IMR-90 (cell line): ENCODE measurements around the gene GJC1. TPM values are rescaled to one million over a fixed set of nuclear protein-coding genes. Genes with fewer than 3 reads are reported as not detected.

ENCODE experiments used
- ATAC-seq: fragments of 200-7000 bp; cut with Tn5 transposase; 2 replicates; pipeline ENCODE4 v1.9.1; 2020; ENCODE audit warnings: low read depth, mild to moderate bottlenecking, moderate library complexity
- BruUV-seq: library from RNA; stranded (reverse); fragments of 400-500 nt; replicated peaks from 2 replicates; lab custom pipeline; 2021; lab: Mats Ljungman, UMichigan
- CTCF ChIA-PET: fragments of 300-600 bp; formaldehyde crosslinking; extraction: SDS; loops from one replicate; lab custom pipeline; 2021; ENCODE audit warnings: antibody characterized with exemption; lab: Yijun Ruan, JAX
- POLR2A ChIA-PET: fragments of 300-600 bp; sonication (Branson Sonifier 250); formaldehyde crosslinking; loops from one replicate; lab custom pipeline; 2022; ENCODE audit warnings: antibody characterized with exemption; ENCODE audit not compliant: unreplicated experiment; lab: Charles Lee
- DNase-seq: peaks from one replicate; pipeline ENCODE4 v3.0.0; 2013
- H2AFZ ChIP-seq: replicated peaks from 2 replicates; pipeline ENCODE3; 2013; ENCODE audit warnings: low read length, mild to moderate bottlenecking; ENCODE audit not compliant: poor library complexity
- H2AK5ac ChIP-seq: 2 replicates; pipeline ENCODE4 v1.6.1; 2013; ENCODE audit warnings: low read depth, low read length, inconsistent platforms
- H2AK9ac ChIP-seq: replicated peaks from 2 replicates; pipeline ENCODE3; 2013; ENCODE audit warnings: mild to moderate bottlenecking, low read depth, low read length, moderate library complexity; ENCODE audit not compliant: poor library complexity
- H2BK120ac ChIP-seq: 2 replicates; pipeline ENCODE4 v1.6.1; 2013; ENCODE audit warnings: low read depth, low read length, inconsistent platforms
- H2BK15ac ChIP-seq: 3 replicates; pipeline ENCODE4 v1.6.1; 2013; ENCODE audit warnings: low read depth, low read length, inconsistent platforms
- H2BK20ac ChIP-seq: 2 replicates; pipeline ENCODE4 v1.6.1; 2013; ENCODE audit warnings: low read depth, mild to moderate bottlenecking, inconsistent platforms, low read length, moderate library complexity
- H2BK5ac ChIP-seq: 2 replicates; pipeline ENCODE4 v1.6.1; 2013; ENCODE audit warnings: mild to moderate bottlenecking, low read depth, low read length, inconsistent platforms; ENCODE audit not compliant: poor library complexity, severe bottlenecking
- H3K14ac ChIP-seq: replicated peaks from 2 replicates; pipeline ENCODE4 v1.6.1; 2013; ENCODE audit warnings: low read depth, low read length, inconsistent platforms
- H3K18ac ChIP-seq: 2 replicates; pipeline ENCODE4 v1.6.1; 2013; ENCODE audit warnings: low read depth, low read length, control low read depth
- H3K23ac ChIP-seq: 2 replicates; pipeline ENCODE4 v1.6.1; 2013; ENCODE audit warnings: low read depth, low read length, inconsistent platforms
- H3K27ac ChIP-seq: 2 replicates; pipeline ENCODE4 v1.5.1; 2013; ENCODE audit warnings: mild to moderate bottlenecking, control low read depth, low read length; ENCODE audit not compliant: insufficient read depth
- H3K27me3 ChIP-seq: 2 replicates; pipeline ENCODE4 v1.6.1; 2013; ENCODE audit warnings: low read length; ENCODE audit not compliant: control insufficient read depth, insufficient read depth
- H3K36me3 ChIP-seq: 2 replicates; pipeline ENCODE4 v1.6.1; 2013; ENCODE audit warnings: low read length, mixed read lengths; ENCODE audit not compliant: control insufficient read depth, insufficient read depth
- H3K4ac ChIP-seq: 2 replicates; pipeline ENCODE4 v1.6.1; 2013; ENCODE audit warnings: low read depth, low read length, inconsistent platforms
- H3K4me1 ChIP-seq: 2 replicates; pipeline ENCODE4 v1.6.1; 2013; ENCODE audit warnings: low read length, mixed read lengths; ENCODE audit not compliant: control insufficient read depth, insufficient read depth
- H3K4me2 ChIP-seq: 2 replicates; pipeline ENCODE4 v1.6.1; 2013; ENCODE audit warnings: low read depth, mild to moderate bottlenecking, control low read depth, low read length, moderate library complexity
- H3K4me3 ChIP-seq: 2 replicates; pipeline ENCODE4 v1.5.1; 2013; ENCODE audit warnings: low read depth, mild to moderate bottlenecking, control low read depth, low read length, moderate library complexity; ENCODE audit not compliant: insufficient read depth
- H3K56ac ChIP-seq: 2 replicates; pipeline ENCODE4 v1.6.1; 2013; ENCODE audit warnings: low read length, inconsistent platforms; ENCODE audit not compliant: insufficient read depth; ENCODE audit errors: extremely low read depth
- H3K79me1 ChIP-seq, 2 experiments: 2 replicates each; pipeline ENCODE4 v1.6.1; 2013; ENCODE audit warnings: low read length in 2 of 2, inconsistent platforms in 1 of 2, low read depth in 1 of 2
- H3K9ac ChIP-seq: 2 replicates; pipeline ENCODE4 v1.6.1; 2013; ENCODE audit warnings: low read depth, low read length, control low read depth
- H3K9me1 ChIP-seq: 2 replicates; pipeline ENCODE4 v1.6.1; 2013; ENCODE audit warnings: low read length, inconsistent platforms; ENCODE audit not compliant: insufficient read depth
- H3K9me3 ChIP-seq: 2 replicates; pipeline ENCODE4 v1.6.1; 2013; ENCODE audit warnings: low read length; ENCODE audit not compliant: control insufficient read depth, insufficient read depth
- H4K20me1 ChIP-seq: 2 replicates; pipeline ENCODE4 v1.6.1; 2013; ENCODE audit warnings: low read length, inconsistent platforms; ENCODE audit not compliant: insufficient read depth
- H4K5ac ChIP-seq: 2 replicates; pipeline ENCODE4 v1.6.1; 2013; ENCODE audit warnings: mild to moderate bottlenecking, low read depth, low read length, control low read depth
- H4K8ac ChIP-seq, 2 experiments: 2 replicates each; pipeline ENCODE4 v1.6.1; 2013; ENCODE audit warnings: low read depth in 2 of 2, low read length in 2 of 2, control low read depth in 1 of 2, inconsistent platforms in 1 of 2
- H4K91ac ChIP-seq: 2 replicates; pipeline ENCODE4 v1.6.1; 2013; ENCODE audit warnings: low read depth, low read length, inconsistent platforms; ENCODE audit not compliant: insufficient read depth
- BHLHE40 ChIP-seq: fragments of 150-350 bp; IDR thresholded peaks from 2 replicates; pipeline ENCODE4 v1.6.1; 2016; ENCODE audit warnings: mild to moderate bottlenecking, low read depth, low read length
- CEBPB ChIP-seq: IDR thresholded peaks from 2 replicates; pipeline ENCODE4 v1.6.1; 2012; ENCODE audit warnings: low read depth, low read length, improper control_type of control experiment
- CHD1 ChIP-seq: IDR thresholded peaks from 2 replicates; pipeline ENCODE4 v1.6.1; 2012; ENCODE audit warnings: low read depth, low read length, improper control_type of control experiment
- FOS ChIP-seq: fragments of 150-350 bp; IDR thresholded peaks from 2 replicates; pipeline ENCODE4 v1.6.1; 2016; ENCODE audit warnings: low read depth, low read length
- MAFK ChIP-seq: IDR thresholded peaks from 2 replicates; pipeline ENCODE4 v1.6.1; 2012; ENCODE audit warnings: low read depth, low read length, improper control_type of control experiment
- MAZ ChIP-seq: IDR thresholded peaks from 2 replicates; pipeline ENCODE4 v1.6.1; 2012; ENCODE audit warnings: low read depth, mild to moderate bottlenecking, low read length, improper control_type of control experiment, moderate library complexity, borderline replicate concordance
- MXI1 ChIP-seq: IDR thresholded peaks from 2 replicates; pipeline ENCODE4 v1.6.1; 2012; ENCODE audit warnings: low read depth, mild to moderate bottlenecking, low read length, moderate library complexity, borderline replicate concordance
- NFE2L2 ChIP-seq: fragments of 150-350 bp; IDR thresholded peaks from 2 replicates; pipeline ENCODE4 v1.6.1; 2016; ENCODE audit warnings: low read depth, mild to moderate bottlenecking, low read length
- POLR2A ChIP-seq: IDR thresholded peaks from 2 replicates; pipeline ENCODE4 v1.6.1; 2012; ENCODE audit warnings: mild to moderate bottlenecking, low read depth, low read length
- RAD21 ChIP-seq: IDR thresholded peaks from 2 replicates; pipeline ENCODE4 v1.6.1; 2012; ENCODE audit warnings: low read length, improper control_type of control experiment
- RCOR1 ChIP-seq: IDR thresholded peaks from 2 replicates; pipeline ENCODE4 v1.6.1; 2012; ENCODE audit warnings: mild to moderate bottlenecking, low read length, improper control_type of control experiment; ENCODE audit not compliant: insufficient replicate concordance
- RFX5 ChIP-seq: IDR thresholded peaks from 2 replicates; pipeline ENCODE4 v1.8.0; 2012; ENCODE audit warnings: low read depth, mild to moderate bottlenecking, low read length, moderate library complexity
- SMC3 ChIP-seq: fragments of 150-350 bp; IDR thresholded peaks from 2 replicates; pipeline ENCODE4 v1.6.1; 2016; ENCODE audit warnings: low read depth, mild to moderate bottlenecking, antibody characterized with exemption, low read length, moderate library complexity
- WGBS, 2 experiments: methylation state at CpG; one replicate each; pipeline versions ENCODE4 v1.1.5 to v1.1.7; 2013; ENCODE audit warnings: missing lambda C conversion rate in 2 of 2; ENCODE audit not compliant: insufficient read length in 1 of 2; ENCODE audit errors: extremely low coverage in 2 of 2; 5-methylcytosine and 5-hydroxymethylcytosine counted together
- dilution Hi-C: fragments of 300-500 bp; cut with HindIII; formaldehyde crosslinking; loops from one replicate; pipeline ENCODE4 v1.14.3; 2018; ENCODE audit warnings: low sequenced_read_pairs; ENCODE audit not compliant: unreplicated experiment
- in situ Hi-C: fragments of 300-500 bp; cut with MboI; formaldehyde crosslinking; loops from 3 replicates; pipeline ENCODE4 v1.14.3; 2019; ENCODE audit warnings: low sequenced_read_pairs, inconsistent platforms, mixed read lengths
- intact Hi-C: fragments of 100-400 bp; cut with micrococcal nuclease; formaldehyde crosslinking; loops from 2 replicates; pipeline ENCODE4 v1.10.0; 2022
- polyA plus RNA-seq, 3 experiments: library from polyadenylated mRNA; depleted of rRNA; stranded (reverse); fragments of >200 nt; gene quantifications; 2 replicates each; pipeline ENCODE4 v1.2.3, GENCODE V29; 2012; ENCODE audit warnings: low replicate concordance in 1 of 3
- total RNA-seq: library from RNA; depleted of rRNA; stranded (reverse); fragments of >200 nt; gene quantifications from 2 replicates; pipeline ENCODE4 v1.2.3, GENCODE V29; 2012
- TF ChIP-seq, protein P1 (sequence below): fragments of 150-350 bp; IDR thresholded peaks from 2 replicates; pipeline ENCODE4 v1.6.1; 2017; ENCODE audit warnings: mild to moderate bottlenecking, antibody characterized with exemption, low read length, low read depth
- TF ChIP-seq, protein P2 (sequence below): fragments of 150-350 bp; IDR thresholded peaks from 2 replicates; pipeline ENCODE4 v1.6.1; 2016; ENCODE audit warnings: low read depth, mild to moderate bottlenecking, low read length, moderate library complexity, borderline replicate concordance
- TF ChIP-seq, protein P3 (sequence below): conservative IDR thresholded peaks from 2 replicates; pipeline ENCODE4 v1.5.1; 2012; ENCODE audit warnings: mild to moderate bottlenecking, low read depth, low read length, improper control_type of control experiment

Gene GJC1
- total and polyA plus RNA-seq, 2 of the 4 experiments (the other 2 are of a cell fraction), result 23.9 to 69.7 TPM

DNA sequence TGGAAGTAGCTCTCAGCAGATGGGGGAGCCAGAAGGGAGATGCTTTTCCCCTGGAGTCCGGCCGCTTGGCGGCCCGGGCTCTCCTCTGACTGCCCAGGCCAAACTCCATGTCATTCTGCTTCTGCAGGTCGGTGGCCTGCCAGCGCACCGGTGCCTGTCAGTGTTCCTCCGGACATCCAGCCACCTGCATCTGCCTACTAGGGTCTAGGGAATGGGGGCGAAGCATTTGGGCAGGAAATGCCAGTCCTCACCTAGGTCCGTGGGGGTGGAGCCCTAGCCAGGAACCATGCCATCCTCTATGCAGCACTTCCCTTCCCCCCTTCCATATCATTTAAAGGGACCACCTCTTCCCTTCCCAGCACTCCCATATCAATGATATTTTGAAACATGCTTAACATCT is 34.2 kb downstream of the GJC1 start:
- Histone ChIP-seq H2BK5ac (peak overlapping the region; percentile 64), H3K27me3 (no peaks in the 10 kb centered on the region), H3K18ac (peak overlapping the region; percentile 46; the same call in 1 of the 2 replicates), H3K4ac (peak overlapping the region; percentile 23), H3K4me1 (peaks cover 26% of the 10 kb centered on the region), H2BK120ac (peak overlapping the region; percentile 64; the same call in 1 of the 2 replicates), H3K9me1 (peaks cover 17% of the 10 kb centered on the region), H2BK20ac (peak overlapping the region; percentile 68; the same call in 1 of the 2 replicates), H2AK9ac (no peak overlapping the region), H4K8ac (peak overlapping the region in 1 of 2 experiments; percentile 58; a peak in 1 of 4 replicates), H3K56ac (no peak overlapping the region), H2BK15ac (peak overlapping the region; percentile 39; the same call in 1 of the 3 replicates), H3K4me2 (no peak overlapping the region; the same call in 1 of the 2 replicates), H2AK5ac (peak overlapping the region; percentile 93), H3K36me3 (peaks cover 5% of the 10 kb centered on the region), H4K5ac (peak overlapping the region; percentile 16; the same call in 1 of the 2 replicates), H3K9me3 (no peaks in the 10 kb centered on the region), H3K14ac (peak overlapping the region; percentile 88), H3K23ac (peak overlapping the region; percentile 4; the same call in 1 of the 2 replicates), H4K91ac (0 out of 2 replicates have a peak overlapping the region, but pooled peaks have one; percentile 46), H4K20me1 (peaks cover 8% of the 10 kb centered on the region), H2AFZ (no peak overlapping the region), H3K4me3 (no peak overlapping the region), H3K9ac (no peak overlapping the region; the same call in 1 of the 2 replicates), H3K79me1 (peaks cover 17 to 67% of the 10 kb centered on the region in 2 experiments), H3K27ac (peak overlapping the region; percentile 0; the same call in 1 of the 2 replicates)
- ATAC-seq, result no peak
- CTCF ChIA-PET, result no interaction called here
- TF ChIP-seq POLR2A (no peak), NFE2L2 (no peak), MAZ (no peak), CHD1 (no peak), RFX5 (no peak), MXI1 (no peak), RAD21 (no peak), FOS (no peak), CEBPB (no peak), RCOR1 (no peak), SMC3 (no peak), MAFK (no peak), BHLHE40 (no peak)
- TF ChIP-seq, protein P1, sequence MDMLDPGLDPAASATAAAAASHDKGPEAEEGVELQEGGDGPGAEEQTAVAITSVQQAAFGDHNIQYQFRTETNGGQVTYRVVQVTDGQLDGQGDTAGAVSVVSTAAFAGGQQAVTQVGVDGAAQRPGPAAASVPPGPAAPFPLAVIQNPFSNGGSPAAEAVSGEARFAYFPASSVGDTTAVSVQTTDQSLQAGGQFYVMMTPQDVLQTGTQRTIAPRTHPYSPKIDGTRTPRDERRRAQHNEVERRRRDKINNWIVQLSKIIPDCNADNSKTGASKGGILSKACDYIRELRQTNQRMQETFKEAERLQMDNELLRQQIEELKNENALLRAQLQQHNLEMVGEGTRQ, result no peak
- TF ChIP-seq, protein P2, sequence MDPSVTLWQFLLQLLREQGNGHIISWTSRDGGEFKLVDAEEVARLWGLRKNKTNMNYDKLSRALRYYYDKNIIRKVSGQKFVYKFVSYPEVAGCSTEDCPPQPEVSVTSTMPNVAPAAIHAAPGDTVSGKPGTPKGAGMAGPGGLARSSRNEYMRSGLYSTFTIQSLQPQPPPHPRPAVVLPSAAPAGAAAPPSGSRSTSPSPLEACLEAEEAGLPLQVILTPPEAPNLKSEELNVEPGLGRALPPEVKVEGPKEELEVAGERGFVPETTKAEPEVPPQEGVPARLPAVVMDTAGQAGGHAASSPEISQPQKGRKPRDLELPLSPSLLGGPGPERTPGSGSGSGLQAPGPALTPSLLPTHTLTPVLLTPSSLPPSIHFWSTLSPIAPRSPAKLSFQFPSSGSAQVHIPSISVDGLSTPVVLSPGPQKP, result no peak
- TF ChIP-seq, protein P3, sequence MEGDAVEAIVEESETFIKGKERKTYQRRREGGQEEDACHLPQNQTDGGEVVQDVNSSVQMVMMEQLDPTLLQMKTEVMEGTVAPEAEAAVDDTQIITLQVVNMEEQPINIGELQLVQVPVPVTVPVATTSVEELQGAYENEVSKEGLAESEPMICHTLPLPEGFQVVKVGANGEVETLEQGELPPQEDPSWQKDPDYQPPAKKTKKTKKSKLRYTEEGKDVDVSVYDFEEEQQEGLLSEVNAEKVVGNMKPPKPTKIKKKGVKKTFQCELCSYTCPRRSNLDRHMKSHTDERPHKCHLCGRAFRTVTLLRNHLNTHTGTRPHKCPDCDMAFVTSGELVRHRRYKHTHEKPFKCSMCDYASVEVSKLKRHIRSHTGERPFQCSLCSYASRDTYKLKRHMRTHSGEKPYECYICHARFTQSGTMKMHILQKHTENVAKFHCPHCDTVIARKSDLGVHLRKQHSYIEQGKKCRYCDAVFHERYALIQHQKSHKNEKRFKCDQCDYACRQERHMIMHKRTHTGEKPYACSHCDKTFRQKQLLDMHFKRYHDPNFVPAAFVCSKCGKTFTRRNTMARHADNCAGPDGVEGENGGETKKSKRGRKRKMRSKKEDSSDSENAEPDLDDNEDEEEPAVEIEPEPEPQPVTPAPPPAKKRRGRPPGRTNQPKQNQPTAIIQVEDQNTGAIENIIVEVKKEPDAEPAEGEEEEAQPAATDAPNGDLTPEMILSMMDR, result no peak
- POLR2A ChIA-PET, result no interaction called here
- in situ Hi-C loops, result no loop called here
- intact Hi-C loops, result loop anchor here (2.0 kb wide), 1 partner anchor 25 kb away; no protein-coding TSS in a partner anchor
- WGBS, 2 experiments, result 40% methylated on average over 2 of the region's 10 CpGs; no CpG with 5 or more reads in 1 of the 2 experiments
- BruUV-seq, result no TSS peak
- dilution Hi-C loops, result no loop called here
- no peak for DNase-seq
